Measurements from ENCODE around the gene CPED1. TPM values are rescaled to one million over a fixed set of nuclear protein-coding genes. Genes with fewer than 3 reads are reported as not detected.

The CPED1 gene
- total RNA-seq, 1 experiment from 2014 or later: 1.8 TPM

- no peak overlapping the region for H3K4me3 ChIP-seq (ENCODE audit: low read length)
- DNase-seq: no peak
- H4K20me1 ChIP-seq (ENCODE audit: low read length): no peaks in the 10 kb centered on the region
- no TSS peak for BruUV-seq (replicated peaks)
- H3K4me1 ChIP-seq (ENCODE audit: insufficient read depth, low read length): peaks cover 16% of the 10 kb centered on the region
- intact Hi-C loops (cut with micrococcal nuclease): no loop called here
- no peaks in the 10 kb centered on the region for H3K9me3 ChIP-seq (ENCODE audit: low read length)
- H2AFZ ChIP-seq (ENCODE audit: low read length): no peak overlapping the region
- H3K9me2 ChIP-seq (replicated peaks; ENCODE audit: low read length): no peaks in the 10 kb centered on the region
- no peak overlapping the region for H3K4me2 ChIP-seq (ENCODE audit: low read length)
- no peak for TF ChIP-seq EZH2 (IDR thresholded peaks at IDR 0.05; ENCODE audit: low read length, unreplicated experiment)
- no peak for TF ChIP-seq CTCF (conservative IDR thresholded peaks at IDR 0.05; ENCODE audit: low read depth, low read length)
- no peak for TF ChIP-seq EZH2phosphoT487 (IDR thresholded peaks at IDR 0.05; ENCODE audit: borderline replicate concordance, low read length)
- no peak overlapping the region for H3K27ac ChIP-seq (ENCODE audit: low read length)
- no peak for ATAC-seq
- ChIA-PET POLR2A (ENCODE audit: unreplicated experiment) (no interaction called here), CTCF (interaction anchor here (0.6 kb wide), 1 partner anchor 11 kb away, joined by 3 read pairs; no protein-coding TSS in a partner anchor)
- H3K36me3 ChIP-seq (ENCODE audit: low read depth, low read length): no peaks in the 10 kb centered on the region
- no peak overlapping the region for H3K9ac ChIP-seq (ENCODE audit: low read length)
- H3K27me3 ChIP-seq (ENCODE audit: low read length): no peaks in the 10 kb centered on the region
- no peaks in the 10 kb centered on the region for H3K79me2 ChIP-seq (ENCODE audit: low read length)
- H3F3A ChIP-seq (ENCODE audit: low read length, unreplicated experiment): no peaks in the 10 kb centered on the region
These were observed 37.6 kb downstream of the CPED1 start for GRCh38 chr7:121026159-121026558.

- TF ChIP-seq CTCF (conservative IDR thresholded peaks at IDR 0.05; ENCODE audit: low read depth, low read length) (no peak), EZH2phosphoT487 (IDR thresholded peaks at IDR 0.05; ENCODE audit: borderline replicate concordance, low read length) (no peak), EZH2 (IDR thresholded peaks at IDR 0.05; ENCODE audit: low read length, unreplicated experiment) (no peak)
- H3F3A ChIP-seq (ENCODE audit: low read length, unreplicated experiment): no peaks in the 10 kb centered on the region
- ATAC-seq (no peak), DNase-seq (no peak)
- no peaks in the 10 kb centered on the region for H3K9me2 ChIP-seq (replicated peaks; ENCODE audit: low read length)
- no peak overlapping the region for H3K4me2 ChIP-seq (ENCODE audit: low read length)
- H2AFZ ChIP-seq (ENCODE audit: low read length): no peak overlapping the region
- no peaks in the 10 kb centered on the region for H3K9me3 ChIP-seq (ENCODE audit: low read length)
- BruUV-seq (replicated peaks): no TSS peak
- H3K36me3 ChIP-seq (ENCODE audit: low read depth, low read length): no peaks in the 10 kb centered on the region
- H3K27me3 ChIP-seq (ENCODE audit: low read length): no peaks in the 10 kb centered on the region
- CTCF ChIA-PET: interaction anchor here (0.6 kb wide), 1 partner anchor 12 kb away, joined by 3 read pairs; no protein-coding TSS in a partner anchor
- no peaks in the 10 kb centered on the region for H3K79me2 ChIP-seq (ENCODE audit: low read length)
- peaks cover 11% of the 10 kb centered on the region for H3K4me1 ChIP-seq (ENCODE audit: insufficient read depth, low read length)
- intact Hi-C loops (cut with micrococcal nuclease): no loop called here
- H3K27ac ChIP-seq (ENCODE audit: low read length): no peak overlapping the region
- no peak overlapping the region for H3K9ac ChIP-seq (ENCODE audit: low read length)
- no peak overlapping the region for H3K4me3 ChIP-seq (ENCODE audit: low read length)
- POLR2A ChIA-PET (ENCODE audit: unreplicated experiment): no interaction called here
- no peaks in the 10 kb centered on the region for H4K20me1 ChIP-seq (ENCODE audit: low read length)
These were observed 38.1 kb downstream of the CPED1 start for GRCh38 chr7:121026577-121027111.

DNA sequence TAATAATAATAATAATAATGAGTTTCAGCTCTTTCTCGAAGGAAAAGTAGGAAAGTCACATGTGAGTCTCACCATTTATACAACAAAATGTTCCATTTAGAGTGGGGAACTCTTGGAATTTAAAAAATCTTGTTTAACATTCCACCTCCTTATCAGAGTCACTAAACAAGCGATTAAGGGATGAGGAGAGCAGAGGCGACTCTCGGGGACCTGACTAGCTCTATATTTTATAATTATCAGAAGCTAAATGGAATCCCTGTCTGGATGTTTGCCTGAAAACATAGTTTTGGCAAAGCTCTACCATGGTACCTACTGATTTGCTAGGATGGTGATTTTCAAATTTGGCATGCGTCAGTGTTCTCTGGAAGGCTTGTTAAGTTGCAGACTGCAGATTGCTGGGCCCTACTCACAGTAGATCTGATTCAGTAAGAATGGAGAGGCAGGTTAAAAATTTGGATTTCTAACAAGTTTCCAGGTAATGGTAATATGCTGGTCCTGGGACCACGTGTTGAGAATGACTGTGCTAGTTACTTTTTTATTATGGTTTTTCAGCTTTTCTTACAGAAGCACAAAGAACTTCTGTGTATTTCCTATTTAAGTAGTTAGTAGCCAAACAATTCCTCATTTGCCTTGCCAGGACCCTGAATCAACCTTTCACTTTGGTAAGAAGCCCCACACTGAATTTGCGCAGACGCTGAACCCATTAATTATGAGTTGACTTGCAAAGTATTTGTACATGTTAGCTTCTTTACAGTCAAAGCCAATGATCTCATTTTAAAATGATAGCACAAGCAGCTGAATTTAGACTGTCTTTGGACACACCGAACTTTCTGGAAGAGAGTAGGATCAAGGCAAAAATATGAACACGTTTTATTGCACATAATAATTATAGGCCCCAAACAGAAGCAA lies 39.5 kb downstream of the CPED1 start:
- CTCF ChIA-PET: no interaction called here
- Histone ChIP-seq H3F3A (ENCODE audit: low read length, unreplicated experiment) (no peaks in the 10 kb centered on the region), H2AFZ (ENCODE audit: low read length) (no peak overlapping the region)

More for the DNA sequence above, 39.5 kb downstream of the CPED1 start:
- TF ChIP-seq CTCF (conservative IDR thresholded peaks at IDR 0.05; ENCODE audit: low read depth, low read length) (no peak), EZH2phosphoT487 (IDR thresholded peaks at IDR 0.05; ENCODE audit: borderline replicate concordance, low read length) (no peak), EZH2 (IDR thresholded peaks at IDR 0.05; ENCODE audit: low read length, unreplicated experiment) (no peak)
- DNase-seq (no peak), ATAC-seq (no peak)
- Histone ChIP-seq H3K9me2 (replicated peaks; ENCODE audit: low read length) (no peaks in the 10 kb centered on the region), H3K36me3 (ENCODE audit: low read depth, low read length) (no peaks in the 10 kb centered on the region), H3K4me3 (ENCODE audit: low read length) (no peak overlapping the region), H3K9me3 (ENCODE audit: low read length) (no peaks in the 10 kb centered on the region), H3K9ac (ENCODE audit: low read length) (no peak overlapping the region), H3K27ac (ENCODE audit: low read length) (no peak overlapping the region), H3K27me3 (ENCODE audit: low read length) (no peaks in the 10 kb centered on the region), H3K4me1 (ENCODE audit: insufficient read depth, low read length) (peaks cover 16% of the 10 kb centered on the region), H3K4me2 (ENCODE audit: low read length) (no peak overlapping the region), H4K20me1 (ENCODE audit: low read length) (no peaks in the 10 kb centered on the region), H3K79me2 (ENCODE audit: low read length) (no peaks in the 10 kb centered on the region)
- no TSS peak for BruUV-seq (replicated peaks)
- POLR2A ChIA-PET (ENCODE audit: unreplicated experiment): no interaction called here
- intact Hi-C loops (cut with micrococcal nuclease): no loop called here

Measured in PC-3 (cell line).